G401 (cell line): ENCODE results near the gene CCDC92B. TPM values are rescaled to one million over a fixed set of nuclear protein-coding genes. Genes with fewer than 3 reads are reported as not detected.
"Not testable (repeated sequence)": the region's sequence is repeated elsewhere in the genome, so short reads cannot be mapped to it uniquely, and the experiment has no call there.

Source experiments
- DNase-seq: peaks from one replicate; pipeline ENCODE4 v3.0.0-alpha.2; 2015; ENCODE audit warnings: low spot score
- in situ Hi-C: cut with HindIII; loops from 2 replicates; pipeline ENCODE4 v1.10.0; 2016; ENCODE audit warnings: low sequenced_read_pairs, mixed read lengths
- total RNA-seq: library from RNA; depleted of rRNA; stranded (reverse); fragments of >200 nt; shearing (Covaris generic); gene quantifications from 2 replicates; pipeline ENCODE4 v1.2.3, GENCODE V29; 2014; rRNA removed

CCDC92B gene
- total RNA-seq, 1 experiment from 2014 or later: 0.31 TPM

GRCh38 chr17:2680961-2681360 is 68.5 kb downstream of the CCDC92B start:
- DNase-seq: no peak
- in situ Hi-C loops: no loop called here

DNA sequence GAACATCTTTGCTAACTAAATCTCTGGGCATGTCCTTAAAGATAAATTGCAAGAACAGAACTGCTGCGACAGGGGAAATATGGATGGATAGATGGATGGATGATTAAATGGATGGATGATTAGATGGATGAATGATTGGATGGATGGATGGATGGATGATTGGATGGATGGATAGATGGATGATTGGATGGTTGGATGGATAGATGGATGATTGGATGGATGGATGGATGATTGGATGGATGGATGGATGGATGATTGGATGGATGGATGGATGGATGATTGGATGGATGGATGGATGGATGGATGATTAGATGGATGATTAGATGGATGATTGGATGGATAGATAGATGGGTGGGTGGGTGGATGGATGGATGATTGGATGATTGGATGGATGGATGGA is 70.2 kb downstream of the CCDC92B start:
- in situ Hi-C loops, DNase-seq: not testable (repeated sequence)

Other genes with a start within 250 kb of the CCDC92B start
- gene METTL16, start 237.8 kb downstream of the CCDC92B start, total RNA-seq: 29.2 and 58.3 TPM in 2 replicates
- gene PAFAH1B1, start 156.0 kb downstream of the CCDC92B start, total RNA-seq: 70.3 and 181 TPM in 2 replicates
- 54.1 and 58.1 TPM in 2 replicates for gene CLUH, start 37.9 kb downstream of the CCDC92B start, total RNA-seq
- gene RAP1GAP2, start 46.8 kb upstream of the CCDC92B start, total RNA-seq: 1.9 and 6.0 TPM in 2 replicates